HFF-Myc (cell line): Measurements from ENCODE around the gene SMC4.

Experiments
- DNase-seq: peaks from one replicate; pipeline ENCODE4 v3.0.0-alpha.2; 2011; ENCODE audit warnings: low read depth; ENCODE audit errors: extremely low read depth
- H3K4me3 ChIP-seq: replicated peaks from 2 replicates; pipeline ENCODE4 v1.5.1; 2011; ENCODE audit warnings: low read depth, mild to moderate bottlenecking, control low read depth, low read length
- TF ChIP-seq, protein P1 (sequence below): IDR thresholded peaks from 2 replicates; pipeline ENCODE4 v1.5.1; 2012; ENCODE audit warnings: mild to moderate bottlenecking, low read depth, low read length, control low read depth; ENCODE audit errors: missing control alignments

The SMC4 gene

GRCh38 chr3:160413613-160414248, 14.3 kb downstream of the SMC4 start:
- TF ChIP-seq, protein P1, sequence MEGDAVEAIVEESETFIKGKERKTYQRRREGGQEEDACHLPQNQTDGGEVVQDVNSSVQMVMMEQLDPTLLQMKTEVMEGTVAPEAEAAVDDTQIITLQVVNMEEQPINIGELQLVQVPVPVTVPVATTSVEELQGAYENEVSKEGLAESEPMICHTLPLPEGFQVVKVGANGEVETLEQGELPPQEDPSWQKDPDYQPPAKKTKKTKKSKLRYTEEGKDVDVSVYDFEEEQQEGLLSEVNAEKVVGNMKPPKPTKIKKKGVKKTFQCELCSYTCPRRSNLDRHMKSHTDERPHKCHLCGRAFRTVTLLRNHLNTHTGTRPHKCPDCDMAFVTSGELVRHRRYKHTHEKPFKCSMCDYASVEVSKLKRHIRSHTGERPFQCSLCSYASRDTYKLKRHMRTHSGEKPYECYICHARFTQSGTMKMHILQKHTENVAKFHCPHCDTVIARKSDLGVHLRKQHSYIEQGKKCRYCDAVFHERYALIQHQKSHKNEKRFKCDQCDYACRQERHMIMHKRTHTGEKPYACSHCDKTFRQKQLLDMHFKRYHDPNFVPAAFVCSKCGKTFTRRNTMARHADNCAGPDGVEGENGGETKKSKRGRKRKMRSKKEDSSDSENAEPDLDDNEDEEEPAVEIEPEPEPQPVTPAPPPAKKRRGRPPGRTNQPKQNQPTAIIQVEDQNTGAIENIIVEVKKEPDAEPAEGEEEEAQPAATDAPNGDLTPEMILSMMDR = peak; percentile 80
- peak; percentile 52 for DNase-seq
- H3K4me3 ChIP-seq = no peak overlapping the region

- H3K4me3 ChIP-seq = no peak overlapping the region
- no peak for DNase-seq
- TF ChIP-seq, protein P1 = no peak
These were observed 17.9 kb downstream of the SMC4 start for GRCh38 chr3:160417311-160417710.

DNA sequence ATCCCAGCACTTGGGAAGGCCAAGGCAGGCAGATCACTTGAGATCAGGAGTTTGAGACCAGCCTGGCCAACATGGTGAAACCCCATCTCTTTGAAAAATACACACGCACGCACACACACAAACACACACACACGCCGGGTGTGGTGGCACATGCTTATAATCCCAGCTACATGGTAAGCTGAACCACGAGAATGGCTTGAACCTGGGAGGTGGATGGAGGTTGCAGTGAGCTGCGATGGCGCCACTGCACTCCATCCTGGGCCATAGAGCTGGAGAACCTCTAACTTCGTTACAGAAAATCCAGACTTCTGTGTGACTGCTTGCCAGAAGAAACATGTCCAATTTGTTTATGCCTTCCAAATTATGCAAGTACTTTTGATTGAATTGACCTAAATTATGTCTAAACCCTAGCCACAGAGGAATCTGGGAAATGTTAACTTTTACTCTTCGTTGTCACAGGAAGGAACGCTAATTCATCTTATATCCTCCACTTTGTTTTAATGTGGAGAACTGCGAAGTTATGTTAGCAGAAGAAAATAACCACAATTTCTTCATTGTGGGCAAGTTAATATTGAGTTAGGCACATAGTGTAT, 28.5 kb downstream of the SMC4 start:
- TF ChIP-seq, protein P1 = no peak
- DNase-seq = no peak
- no peak overlapping the region for H3K4me3 ChIP-seq

DNA sequence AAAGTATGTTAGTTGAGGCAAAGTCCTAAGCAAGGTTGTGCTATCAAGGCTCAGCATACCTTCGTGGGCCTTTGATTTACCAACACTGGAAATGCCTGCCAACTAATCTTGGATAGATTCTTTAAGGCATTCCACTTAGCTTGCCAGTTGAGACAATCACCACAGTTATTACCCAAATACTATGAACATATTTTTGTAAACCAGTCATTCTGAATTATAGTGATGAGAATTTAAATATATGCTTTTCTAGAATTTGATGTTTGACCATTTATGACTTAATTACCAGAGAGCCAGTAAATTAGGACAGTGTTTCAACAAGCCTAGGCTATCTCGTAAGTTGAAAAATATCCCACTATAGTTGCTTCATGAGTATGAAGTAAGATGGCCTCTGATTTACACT, 34.6 kb downstream of the SMC4 start:
- no peak for DNase-seq
- TF ChIP-seq, protein P1 = no peak
- no peak overlapping the region for H3K4me3 ChIP-seq

GRCh38 chr3:160435095-160435494, 35.6 kb downstream of the SMC4 start:
- TF ChIP-seq, protein P1 = no peak
- H3K4me3 ChIP-seq = no peak overlapping the region
- DNase-seq = no peak

DNA sequence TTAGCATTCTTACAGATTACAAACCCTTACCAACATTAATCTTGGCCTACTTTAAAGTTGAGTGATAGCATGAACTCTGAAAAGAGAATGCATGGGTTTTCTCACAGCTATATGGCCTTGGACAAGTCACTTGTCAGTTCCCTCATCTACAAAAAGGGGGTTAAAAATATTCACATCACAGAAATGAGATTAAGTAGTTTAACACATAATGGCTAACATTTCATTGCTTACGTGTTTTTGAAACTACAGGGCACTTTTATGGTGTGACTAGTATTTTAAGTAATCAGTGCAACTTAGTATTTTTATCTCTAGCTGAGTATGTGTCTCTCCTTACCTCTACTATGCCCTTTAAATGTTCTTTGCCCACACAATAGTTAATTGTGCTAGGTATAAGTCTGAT, 36.3 kb downstream of the SMC4 start:
- no peak for DNase-seq
- no peak overlapping the region for H3K4me3 ChIP-seq
- TF ChIP-seq, protein P1 = no peak
